ENCODE results near the gene NDUFA13. TPM values are rescaled to one million over a fixed set of nuclear protein-coding genes. Genes with fewer than 3 reads are reported as not detected.

Gene NDUFA13
- polyA plus RNA-seq, 3 donors, result 169 to 404 (median 248) TPM

GRCh38 chr19:19528721-19529490 is 12.9 kb downstream of the NDUFA13 start, which contains the start of gene YJEFN3:
YJEFN3 (plus strand) TSS chr19:19528911; CDS start chr19:19528933, 22 bp downstream.
- H3K27ac ChIP-seq (ENCODE audit: low read depth, low read length), result no peak within 1 kb of the TSS
- WGBS, 3 donors, result 70 to 74% (median 71%) methylated on average over 47 to 50 of the region's 50 CpGs

- 72 to 77% (median 74%) methylated on average over 11 of the region's 11 CpGs for WGBS, 3 donors
- no peak overlapping the region for H3K27ac ChIP-seq (ENCODE audit: low read depth, low read length)
Observed at GRCh38 chr19:19529783-19530422, 13.9 kb downstream of the NDUFA13 start.

- no peak overlapping the region for H3K27ac ChIP-seq (ENCODE audit: low read depth, low read length)
- 50 to 62% (median 58%) methylated on average over 9 of the region's 9 CpGs for WGBS, 3 donors
Observed at GRCh38 chr19:19530423-19530804, 14.4 kb downstream of the NDUFA13 start.

GRCh38 chr19:19530889-19531288 is 14.9 kb downstream of the NDUFA13 start:
- H3K27ac ChIP-seq (ENCODE audit: low read depth, low read length), result no peak overlapping the region
- 75 to 90% (median 83%) methylated on average over 4 of the region's 4 CpGs for WGBS, 3 donors

- H3K27ac ChIP-seq (ENCODE audit: low read depth, low read length), result no peak overlapping the region
- WGBS, 3 donors, result 23 to 27% (median 26%) methylated on average over 48 of the region's 48 CpGs
Observed at GRCh38 chr19:19531951-19532805, 16.2 kb downstream of the NDUFA13 start.

GRCh38 chr19:19532806-19533701 is 17.0 kb downstream of the NDUFA13 start:
- 65 to 71% (median 69%) methylated on average over 14 of the region's 14 CpGs for WGBS, 3 donors
- H3K27ac ChIP-seq (ENCODE audit: low read depth, low read length), result no peak overlapping the region

- no peak overlapping the region for H3K27ac ChIP-seq (ENCODE audit: low read depth, low read length)
- WGBS, 3 donors, result 83 to 91% (median 86%) methylated on average over 6 of the region's 6 CpGs
Observed at GRCh38 chr19:19533841-19534240, 17.8 kb downstream of the NDUFA13 start.

- WGBS, 3 donors, result 69 to 79% (median 78%) methylated on average over 27 of the region's 27 CpGs
- H3K27ac ChIP-seq (ENCODE audit: low read depth, low read length), result no peak overlapping the region
Observed at GRCh38 chr19:19534556-19535265, 18.7 kb downstream of the NDUFA13 start.

GRCh38 chr19:19535311-19536191 is 19.5 kb downstream of the NDUFA13 start:
- H3K27ac ChIP-seq (ENCODE audit: low read depth, low read length), result no peak overlapping the region
- 88 to 90% (median 90%) methylated on average over 31 to 34 of the region's 34 CpGs for WGBS, 3 donors

GRCh38 chr19:19537075-19538048 is 21.3 kb downstream of the NDUFA13 start:
- WGBS, 3 donors, result 30 to 46% (median 36%) methylated on average over 28 to 59 of the region's 59 CpGs
- no peak overlapping the region for H3K27ac ChIP-seq (ENCODE audit: low read depth, low read length)

- 3 to 5% (median 3%) methylated on average over 51 to 56 of the region's 56 CpGs for WGBS, 3 donors
- H3K27ac ChIP-seq (ENCODE audit: low read depth, low read length), result no peak within 1 kb of the TSS
Observed at GRCh38 chr19:19538061-19538784, 22.2 kb downstream of the NDUFA13 start, which contains the start of gene CILP2. CILP2 (plus strand) TSS chr19:19538265; CDS start chr19:19538350, 85 bp downstream.

- H3K27ac ChIP-seq (ENCODE audit: low read depth, low read length), result no peak overlapping the region
- 21 to 27% (median 22%) methylated on average over 7 of the region's 7 CpGs for WGBS, 3 donors
Observed at GRCh38 chr19:19538785-19539166, 22.8 kb downstream of the NDUFA13 start.

- no peak overlapping the region for H3K27ac ChIP-seq (ENCODE audit: low read depth, low read length)
- 28 to 41% (median 33%) methylated on average over 19 of the region's 19 CpGs for WGBS, 3 donors
Observed at GRCh38 chr19:19539698-19540063, 23.7 kb downstream of the NDUFA13 start.

GRCh38 chr19:19540064-19540714 is 24.2 kb downstream of the NDUFA13 start:
- 8 to 16% (median 15%) methylated on average over 73 to 74 of the region's 74 CpGs for WGBS, 3 donors
- H3K27ac ChIP-seq (ENCODE audit: low read depth, low read length), result no peak overlapping the region

All from adipose tissue (tissue), 3 donors.